WERI-Rb-1 (cell line): ENCODE data around the gene DTD1.

Source experiments
- DNase-seq: peaks from one replicate; pipeline ENCODE4 v3.0.0-alpha.2; 2020
- H3K27ac ChIP-seq: fragments of 250-450 bp; sonication (Bioruptor Pico); 2 replicates; pipeline ENCODE4 v1.5.1; 2020; ENCODE audit warnings: mild to moderate bottlenecking, moderate library complexity
- H3K27me3 ChIP-seq: fragments of 250-450 bp; sonication (Bioruptor Pico); 2 replicates; pipeline ENCODE4 v1.5.1; 2021; ENCODE audit warnings: mild to moderate bottlenecking, low read depth, moderate library complexity; ENCODE audit not compliant: insufficient read depth, severe bottlenecking
- H3K36me3 ChIP-seq: fragments of 250-450 bp; sonication (Bioruptor Pico); 2 replicates; pipeline ENCODE4 v1.5.1; 2020; ENCODE audit warnings: mild to moderate bottlenecking, moderate library complexity
- H3K4me3 ChIP-seq: 2 replicates; pipeline ENCODE4 v1.5.1; 2011; ENCODE audit warnings: low read depth, mild to moderate bottlenecking, control low read depth, low read length
- H3K9me3 ChIP-seq: fragments of 250-450 bp; sonication (Bioruptor Pico); 2 replicates; pipeline ENCODE4 v1.5.1; 2021; ENCODE audit warnings: mild to moderate bottlenecking, moderate library complexity; ENCODE audit not compliant: severe bottlenecking
- TF ChIP-seq, protein P1 (sequence below): IDR thresholded peaks from 2 replicates; pipeline ENCODE4 v1.5.1; 2011; ENCODE audit warnings: low read depth, mild to moderate bottlenecking, control low read depth, inconsistent platforms, low read length

The DTD1 gene

DNA sequence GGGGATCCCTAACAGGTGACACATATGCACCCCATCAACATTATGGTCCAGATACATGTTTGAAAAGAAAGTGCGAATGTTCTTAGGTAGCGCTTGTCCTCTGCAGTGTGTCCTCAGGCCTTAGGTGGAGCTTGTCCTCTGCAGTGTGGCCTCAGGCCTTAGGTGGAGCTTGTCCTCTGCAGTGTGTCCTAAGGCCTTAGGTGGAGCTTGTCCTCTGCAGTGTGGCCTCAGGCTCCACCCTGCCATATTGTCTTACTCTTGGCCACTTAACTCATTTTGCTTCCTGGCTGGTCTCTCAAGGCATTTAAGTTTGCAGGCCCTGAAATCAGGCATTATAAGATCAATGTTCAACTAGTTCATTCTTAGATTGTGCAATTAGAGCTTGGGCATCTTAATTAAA is 151.0 kb downstream of the DTD1 start:
- TF ChIP-seq, protein P1, sequence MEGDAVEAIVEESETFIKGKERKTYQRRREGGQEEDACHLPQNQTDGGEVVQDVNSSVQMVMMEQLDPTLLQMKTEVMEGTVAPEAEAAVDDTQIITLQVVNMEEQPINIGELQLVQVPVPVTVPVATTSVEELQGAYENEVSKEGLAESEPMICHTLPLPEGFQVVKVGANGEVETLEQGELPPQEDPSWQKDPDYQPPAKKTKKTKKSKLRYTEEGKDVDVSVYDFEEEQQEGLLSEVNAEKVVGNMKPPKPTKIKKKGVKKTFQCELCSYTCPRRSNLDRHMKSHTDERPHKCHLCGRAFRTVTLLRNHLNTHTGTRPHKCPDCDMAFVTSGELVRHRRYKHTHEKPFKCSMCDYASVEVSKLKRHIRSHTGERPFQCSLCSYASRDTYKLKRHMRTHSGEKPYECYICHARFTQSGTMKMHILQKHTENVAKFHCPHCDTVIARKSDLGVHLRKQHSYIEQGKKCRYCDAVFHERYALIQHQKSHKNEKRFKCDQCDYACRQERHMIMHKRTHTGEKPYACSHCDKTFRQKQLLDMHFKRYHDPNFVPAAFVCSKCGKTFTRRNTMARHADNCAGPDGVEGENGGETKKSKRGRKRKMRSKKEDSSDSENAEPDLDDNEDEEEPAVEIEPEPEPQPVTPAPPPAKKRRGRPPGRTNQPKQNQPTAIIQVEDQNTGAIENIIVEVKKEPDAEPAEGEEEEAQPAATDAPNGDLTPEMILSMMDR = no peak

DNA sequence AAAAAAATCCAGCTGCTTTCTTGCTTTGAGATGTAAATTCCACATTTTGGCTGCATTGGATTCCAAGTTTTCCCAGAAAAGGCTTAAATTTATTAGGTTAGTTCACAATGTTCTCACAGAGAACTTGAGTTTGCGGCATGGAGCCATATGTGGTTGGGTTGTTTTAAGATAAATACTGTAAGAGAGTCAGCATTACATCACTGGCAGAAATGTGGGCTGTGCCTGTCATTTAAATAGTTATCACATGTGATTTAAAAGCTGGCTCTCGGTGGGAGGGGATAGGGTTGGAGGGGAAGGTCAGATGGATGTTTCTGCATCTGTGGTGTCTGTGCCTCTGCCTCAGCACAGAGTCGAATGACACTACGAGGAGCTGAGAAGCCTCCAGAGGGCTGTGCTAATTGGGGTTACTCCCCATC is 151.9 kb downstream of the DTD1 start:
- TF ChIP-seq, protein P1 = no peak
- DNase-seq = no peak
- no peaks in the 10 kb centered on the region for H3K9me3 ChIP-seq
- no peak overlapping the region for H3K4me3 ChIP-seq
- no peaks in the 10 kb centered on the region for H3K36me3 ChIP-seq
- H3K27me3 ChIP-seq = no peaks in the 10 kb centered on the region
- H3K27ac ChIP-seq = no peak overlapping the region

More for the DNA sequence above, 151.0 kb downstream of the DTD1 start:
- Histone ChIP-seq H3K9me3 (no peaks in the 10 kb centered on the region), H3K36me3 (no peaks in the 10 kb centered on the region), H3K4me3 (no peak overlapping the region), H3K27ac (no peak overlapping the region), H3K27me3 (no peaks in the 10 kb centered on the region)
- no peak for DNase-seq

DNA sequence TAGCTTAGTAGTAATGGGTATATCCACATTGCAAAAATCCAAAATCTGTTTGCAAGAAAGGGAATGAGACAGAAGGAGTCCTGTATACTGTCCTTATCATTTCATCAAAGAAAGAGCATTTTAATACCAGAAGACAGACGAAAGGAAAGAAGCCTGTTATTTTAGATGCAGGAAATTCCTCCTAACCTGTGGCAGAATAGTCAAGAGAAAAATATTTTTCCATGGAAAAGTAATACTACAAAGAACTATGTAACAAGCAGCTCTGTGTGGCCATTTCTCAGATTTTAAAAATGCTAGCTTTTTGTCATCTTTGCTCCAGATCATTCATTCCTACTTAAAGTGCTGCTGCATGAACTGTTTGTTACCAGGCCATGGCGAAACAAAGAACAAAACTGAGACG is 152.9 kb downstream of the DTD1 start:
- no peak overlapping the region for H3K4me3 ChIP-seq
- no peak for DNase-seq
- no peak overlapping the region for H3K27ac ChIP-seq
- TF ChIP-seq, protein P1 = no peak
- no peaks in the 10 kb centered on the region for H3K27me3 ChIP-seq
- no peaks in the 10 kb centered on the region for H3K36me3 ChIP-seq
- no peaks in the 10 kb centered on the region for H3K9me3 ChIP-seq

DNA sequence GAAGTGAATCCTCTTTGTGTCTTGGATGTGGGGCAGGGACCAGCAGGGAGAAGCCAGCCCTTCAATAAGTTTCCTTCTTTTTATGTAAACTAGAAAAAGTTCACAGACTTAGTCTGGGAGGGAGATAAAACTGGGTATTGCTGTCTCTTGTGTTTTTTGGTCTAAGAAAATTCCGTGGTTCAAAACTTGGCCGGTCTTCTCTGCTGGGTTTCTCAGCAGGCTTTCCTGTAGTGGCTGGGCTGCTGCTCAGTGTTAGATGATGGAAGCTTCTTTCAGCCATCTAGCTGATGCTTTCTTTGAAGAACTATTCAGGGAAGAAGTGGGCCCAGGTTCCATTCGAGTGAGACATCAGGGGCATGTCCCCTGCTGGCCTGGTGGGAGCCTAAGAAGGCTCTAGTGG is 155.0 kb downstream of the DTD1 start:
- H3K4me3 ChIP-seq = no peak overlapping the region
- H3K36me3 ChIP-seq = no peaks in the 10 kb centered on the region
- no peaks in the 10 kb centered on the region for H3K9me3 ChIP-seq
- H3K27ac ChIP-seq = no peak overlapping the region
- TF ChIP-seq, protein P1 = no peak
- H3K27me3 ChIP-seq = no peaks in the 10 kb centered on the region
- no peak for DNase-seq

DNA sequence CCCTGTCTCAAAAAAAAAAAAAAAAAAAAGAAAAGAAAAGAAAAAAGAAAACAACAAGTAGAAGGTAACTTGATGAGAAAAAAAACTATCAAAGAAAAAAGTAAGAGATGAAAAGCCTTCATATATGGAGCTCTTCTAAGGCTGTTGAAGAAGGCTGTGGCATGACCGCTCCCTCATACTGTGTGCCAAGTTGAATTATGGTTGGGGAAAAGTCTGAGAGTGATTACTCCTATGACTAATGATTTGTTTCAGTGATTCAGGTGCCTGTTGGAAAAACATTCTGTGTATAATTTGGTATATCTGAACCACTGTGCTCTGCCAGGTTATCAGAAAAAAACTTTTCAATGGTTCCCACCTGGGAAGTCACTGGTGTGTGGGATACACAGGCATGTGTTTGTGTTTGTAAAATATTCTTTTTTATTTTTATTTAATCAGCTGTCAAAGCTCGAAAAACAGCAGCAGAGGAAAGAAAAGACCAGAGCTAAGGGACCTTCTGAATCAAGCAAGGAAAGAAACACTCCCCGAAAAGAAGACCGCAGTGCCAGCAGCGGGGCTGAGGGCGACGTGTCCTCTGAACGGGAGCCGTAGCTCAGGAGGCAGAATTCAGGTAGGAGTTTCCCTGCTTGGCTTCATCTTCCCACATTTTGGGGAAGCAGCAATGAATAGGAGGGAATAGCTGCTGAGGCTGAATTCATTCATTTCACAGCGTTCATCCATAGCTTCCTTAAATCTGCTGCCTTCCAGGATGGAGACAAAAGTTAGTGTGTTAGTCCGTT is 156.0 kb downstream of the DTD1 start:
- no peak for DNase-seq

More for the DNA sequence above, 156.0 kb downstream of the DTD1 start:
- H3K9me3 ChIP-seq = no peaks in the 10 kb centered on the region
- H3K36me3 ChIP-seq = no peaks in the 10 kb centered on the region
- TF ChIP-seq, protein P1 = no peak
- H3K27ac ChIP-seq = no peak overlapping the region
- H3K4me3 ChIP-seq = no peak overlapping the region
- H3K27me3 ChIP-seq = no peaks in the 10 kb centered on the region
